Measurements from ENCODE around the gene PPP2CA. TPM values are rescaled to one million over a fixed set of nuclear protein-coding genes. Genes with fewer than 3 reads are reported as not detected.

The PPP2CA gene
- total and polyA plus RNA-seq, 2 of the 13 experiments (the other 11 are each of a cell fraction or from before 2014, with no cell fraction given): 82.4 to 171 TPM

DNA sequence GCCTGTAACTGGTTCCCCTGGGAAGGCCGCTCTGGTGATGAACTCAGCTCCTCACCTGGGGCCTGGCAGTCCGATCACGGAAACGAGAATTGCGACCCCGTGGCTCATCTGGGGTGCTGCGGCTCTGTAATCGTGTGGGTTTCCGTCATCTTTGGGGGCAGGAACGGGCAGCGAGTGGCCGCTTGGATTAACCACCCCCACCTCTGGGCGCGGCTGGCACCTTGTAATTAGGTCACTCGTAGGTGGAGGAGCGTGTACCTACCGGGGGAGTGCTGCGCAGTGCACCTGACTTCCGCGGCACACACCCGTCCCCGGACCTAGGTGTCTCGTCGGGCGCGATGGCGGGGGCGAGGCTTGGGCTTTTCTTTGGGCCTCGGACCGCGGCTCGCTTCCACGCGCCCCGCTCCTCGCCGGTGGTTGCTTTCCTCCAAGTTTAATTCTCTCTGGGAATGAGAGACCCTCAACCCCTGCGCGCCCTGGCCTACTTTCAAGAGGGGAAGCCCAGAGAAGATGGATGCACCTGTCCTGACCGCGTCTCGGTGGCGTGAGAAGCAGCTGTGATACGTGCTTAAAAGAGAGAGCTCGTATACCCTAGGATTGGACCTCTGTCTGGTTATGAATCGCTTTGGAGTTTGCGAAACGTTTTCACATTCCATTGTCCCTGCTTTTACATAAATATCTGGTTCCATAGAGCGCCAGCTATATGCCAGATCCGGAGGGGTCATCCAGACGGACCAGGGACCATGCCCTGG is 744 bp upstream of the PPP2CA start (continued):
- TF ChIP-seq, protein P1, sequence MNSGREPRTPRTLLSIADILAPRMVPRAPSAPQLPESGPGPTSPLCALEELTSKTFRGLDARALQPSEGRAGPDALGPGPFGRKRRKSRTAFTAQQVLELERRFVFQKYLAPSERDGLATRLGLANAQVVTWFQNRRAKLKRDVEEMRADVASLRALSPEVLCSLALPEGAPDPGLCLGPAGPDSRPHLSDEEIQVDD (CRISPR knock-in tag; IDR thresholded peaks at IDR 0.05; ENCODE audit: borderline replicate concordance): no peak
- TF ChIP-seq, protein P2, sequence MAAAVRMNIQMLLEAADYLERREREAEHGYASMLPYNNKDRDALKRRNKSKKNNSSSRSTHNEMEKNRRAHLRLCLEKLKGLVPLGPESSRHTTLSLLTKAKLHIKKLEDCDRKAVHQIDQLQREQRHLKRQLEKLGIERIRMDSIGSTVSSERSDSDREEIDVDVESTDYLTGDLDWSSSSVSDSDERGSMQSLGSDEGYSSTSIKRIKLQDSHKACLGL (CRISPR knock-in tag; IDR thresholded peaks at IDR 0.05): no peak; the same call in 1 of the 2 replicates
- TF ChIP-seq, protein P3, sequence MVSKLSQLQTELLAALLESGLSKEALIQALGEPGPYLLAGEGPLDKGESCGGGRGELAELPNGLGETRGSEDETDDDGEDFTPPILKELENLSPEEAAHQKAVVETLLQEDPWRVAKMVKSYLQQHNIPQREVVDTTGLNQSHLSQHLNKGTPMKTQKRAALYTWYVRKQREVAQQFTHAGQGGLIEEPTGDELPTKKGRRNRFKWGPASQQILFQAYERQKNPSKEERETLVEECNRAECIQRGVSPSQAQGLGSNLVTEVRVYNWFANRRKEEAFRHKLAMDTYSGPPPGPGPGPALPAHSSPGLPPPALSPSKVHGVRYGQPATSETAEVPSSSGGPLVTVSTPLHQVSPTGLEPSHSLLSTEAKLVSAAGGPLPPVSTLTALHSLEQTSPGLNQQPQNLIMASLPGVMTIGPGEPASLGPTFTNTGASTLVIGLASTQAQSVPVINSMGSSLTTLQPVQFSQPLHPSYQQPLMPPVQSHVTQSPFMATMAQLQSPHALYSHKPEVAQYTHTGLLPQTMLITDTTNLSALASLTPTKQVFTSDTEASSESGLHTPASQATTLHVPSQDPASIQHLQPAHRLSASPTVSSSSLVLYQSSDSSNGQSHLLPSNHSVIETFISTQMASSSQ (IDR thresholded peaks at IDR 0.05; ENCODE audit: low read depth): no peak
- TF ChIP-seq, protein P3 (CRISPR knock-in tag; IDR thresholded peaks at IDR 0.05; ENCODE audit: borderline replicate concordance): no peak
- TF ChIP-seq SALL2 (CRISPR knock-in tag; IDR thresholded peaks at IDR 0.05) (no peak), AKAP8 (CRISPR knock-in tag; IDR thresholded peaks at IDR 0.05) (no peak), ZNF788 (CRISPR knock-in tag; IDR thresholded peaks at IDR 0.05; ENCODE audit: borderline replicate concordance) (0 out of 2 replicates have a peak, but pooled peaks have one; percentile 2), USF2 (IDR thresholded peaks at IDR 0.05; ENCODE audit: low read depth, low read length) (no peak), USF2 (CRISPR knock-in tag; IDR thresholded peaks at IDR 0.05; ENCODE audit: borderline replicate concordance) (no peak), POLR2G (IDR thresholded peaks at IDR 0.05; ENCODE audit: low read depth, low read length) (peak; percentile 81; the same call in 1 of the 2 replicates)
- TF ChIP-seq, protein P4, sequence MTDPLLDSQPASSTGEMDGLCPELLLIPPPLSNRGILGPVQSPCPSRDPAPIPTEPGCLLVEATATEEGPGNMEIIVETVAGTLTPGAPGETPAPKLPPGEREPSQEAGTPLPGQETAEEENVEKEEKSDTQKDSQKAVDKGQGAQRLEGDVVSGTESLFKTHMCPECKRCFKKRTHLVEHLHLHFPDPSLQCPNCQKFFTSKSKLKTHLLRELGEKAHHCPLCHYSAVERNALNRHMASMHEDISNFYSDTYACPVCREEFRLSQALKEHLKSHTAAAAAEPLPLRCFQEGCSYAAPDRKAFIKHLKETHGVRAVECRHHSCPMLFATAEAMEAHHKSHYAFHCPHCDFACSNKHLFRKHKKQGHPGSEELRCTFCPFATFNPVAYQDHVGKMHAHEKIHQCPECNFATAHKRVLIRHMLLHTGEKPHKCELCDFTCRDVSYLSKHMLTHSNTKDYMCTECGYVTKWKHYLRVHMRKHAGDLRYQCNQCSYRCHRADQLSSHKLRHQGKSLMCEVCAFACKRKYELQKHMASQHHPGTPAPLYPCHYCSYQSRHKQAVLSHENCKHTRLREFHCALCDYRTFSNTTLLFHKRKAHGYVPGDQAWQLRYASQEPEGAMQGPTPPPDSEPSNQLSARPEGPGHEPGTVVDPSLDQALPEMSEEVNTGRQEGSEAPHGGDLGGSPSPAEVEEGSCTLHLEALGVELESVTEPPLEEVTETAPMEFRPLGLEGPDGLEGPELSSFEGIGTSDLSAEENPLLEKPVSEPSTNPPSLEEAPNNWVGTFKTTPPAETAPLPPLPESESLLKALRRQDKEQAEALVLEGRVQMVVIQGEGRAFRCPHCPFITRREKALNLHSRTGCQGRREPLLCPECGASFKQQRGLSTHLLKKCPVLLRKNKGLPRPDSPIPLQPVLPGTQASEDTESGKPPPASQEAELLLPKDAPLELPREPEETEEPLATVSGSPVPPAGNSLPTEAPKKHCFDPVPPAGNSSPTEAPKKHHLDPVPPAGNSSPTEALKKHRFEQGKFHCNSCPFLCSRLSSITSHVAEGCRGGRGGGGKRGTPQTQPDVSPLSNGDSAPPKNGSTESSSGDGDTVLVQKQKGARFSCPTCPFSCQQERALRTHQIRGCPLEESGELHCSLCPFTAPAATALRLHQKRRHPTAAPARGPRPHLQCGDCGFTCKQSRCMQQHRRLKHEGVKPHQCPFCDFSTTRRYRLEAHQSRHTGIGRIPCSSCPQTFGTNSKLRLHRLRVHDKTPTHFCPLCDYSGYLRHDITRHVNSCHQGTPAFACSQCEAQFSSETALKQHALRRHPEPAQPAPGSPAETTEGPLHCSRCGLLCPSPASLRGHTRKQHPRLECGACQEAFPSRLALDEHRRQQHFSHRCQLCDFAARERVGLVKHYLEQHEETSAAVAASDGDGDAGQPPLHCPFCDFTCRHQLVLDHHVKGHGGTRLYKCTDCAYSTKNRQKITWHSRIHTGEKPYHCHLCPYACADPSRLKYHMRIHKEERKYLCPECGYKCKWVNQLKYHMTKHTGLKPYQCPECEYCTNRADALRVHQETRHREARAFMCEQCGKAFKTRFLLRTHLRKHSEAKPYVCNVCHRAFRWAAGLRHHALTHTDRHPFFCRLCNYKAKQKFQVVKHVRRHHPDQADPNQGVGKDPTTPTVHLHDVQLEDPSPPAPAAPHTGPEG (CRISPR knock-in tag; IDR thresholded peaks at IDR 0.05): no peak; the same call in 1 of the 2 replicates
- TF ChIP-seq, protein P5, sequence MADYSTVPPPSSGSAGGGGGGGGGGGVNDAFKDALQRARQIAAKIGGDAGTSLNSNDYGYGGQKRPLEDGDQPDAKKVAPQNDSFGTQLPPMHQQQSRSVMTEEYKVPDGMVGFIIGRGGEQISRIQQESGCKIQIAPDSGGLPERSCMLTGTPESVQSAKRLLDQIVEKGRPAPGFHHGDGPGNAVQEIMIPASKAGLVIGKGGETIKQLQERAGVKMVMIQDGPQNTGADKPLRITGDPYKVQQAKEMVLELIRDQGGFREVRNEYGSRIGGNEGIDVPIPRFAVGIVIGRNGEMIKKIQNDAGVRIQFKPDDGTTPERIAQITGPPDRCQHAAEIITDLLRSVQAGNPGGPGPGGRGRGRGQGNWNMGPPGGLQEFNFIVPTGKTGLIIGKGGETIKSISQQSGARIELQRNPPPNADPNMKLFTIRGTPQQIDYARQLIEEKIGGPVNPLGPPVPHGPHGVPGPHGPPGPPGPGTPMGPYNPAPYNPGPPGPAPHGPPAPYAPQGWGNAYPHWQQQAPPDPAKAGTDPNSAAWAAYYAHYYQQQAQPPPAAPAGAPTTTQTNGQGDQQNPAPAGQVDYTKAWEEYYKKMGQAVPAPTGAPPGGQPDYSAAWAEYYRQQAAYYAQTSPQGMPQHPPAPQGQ (CRISPR knock-in tag; IDR thresholded peaks at IDR 0.05; ENCODE audit: borderline replicate concordance): no peak

All from HepG2 (cell line).